ACC112 (cell line): ENCODE results near the gene MTNR1A.
A peak's percentile ranks its signal among the peaks of the same experiment; 100 is the strongest.

Experiments used
- H2AFZ ChIP-seq: fragments of 200-600 bp; sonication (generic); one replicate; pipeline ENCODE4 v1.6.0; 2017; ENCODE audit warnings: antibody characterized with exemption, low read length; ENCODE audit not compliant: unreplicated experiment
- H3K27ac ChIP-seq: fragments of 200-600 bp; sonication (generic); 2 replicates; pipeline ENCODE4 v1.5.1; 2014; ENCODE audit warnings: low read depth, mild to moderate bottlenecking, antibody characterized with exemption, low read length, moderate library complexity
- H3K27me3 ChIP-seq: fragments of 200-600 bp; sonication (generic); 2 replicates; pipeline ENCODE4 v1.6.1; 2014; ENCODE audit warnings: mild to moderate bottlenecking, antibody characterized with exemption, low read length, moderate library complexity, mixed read lengths; ENCODE audit not compliant: insufficient read depth
- H3K36me3 ChIP-seq: fragments of 200-600 bp; sonication (generic); 2 replicates; pipeline ENCODE4 v1.6.1; 2016; ENCODE audit warnings: mild to moderate bottlenecking, antibody characterized with exemption, low read length, moderate library complexity, mixed read lengths; ENCODE audit not compliant: insufficient read depth
- H3K4me1 ChIP-seq: fragments of 200-600 bp; sonication (generic); one replicate; pipeline ENCODE4 v1.6.1; 2016; ENCODE audit warnings: low read length, mixed read lengths; ENCODE audit not compliant: insufficient read depth, unreplicated experiment, control insufficient read depth
- H3K4me3 ChIP-seq: fragments of 200-600 bp; sonication (generic); 2 replicates; pipeline ENCODE4 v1.5.1; 2014; ENCODE audit warnings: mild to moderate bottlenecking, low read depth, low read length
- H3K79me2 ChIP-seq: fragments of 200-600 bp; sonication (generic); one replicate; pipeline ENCODE4 v1.6.0; 2016; ENCODE audit warnings: low read length; ENCODE audit not compliant: control insufficient read depth, unreplicated experiment, insufficient read depth

The MTNR1A gene

DNA sequence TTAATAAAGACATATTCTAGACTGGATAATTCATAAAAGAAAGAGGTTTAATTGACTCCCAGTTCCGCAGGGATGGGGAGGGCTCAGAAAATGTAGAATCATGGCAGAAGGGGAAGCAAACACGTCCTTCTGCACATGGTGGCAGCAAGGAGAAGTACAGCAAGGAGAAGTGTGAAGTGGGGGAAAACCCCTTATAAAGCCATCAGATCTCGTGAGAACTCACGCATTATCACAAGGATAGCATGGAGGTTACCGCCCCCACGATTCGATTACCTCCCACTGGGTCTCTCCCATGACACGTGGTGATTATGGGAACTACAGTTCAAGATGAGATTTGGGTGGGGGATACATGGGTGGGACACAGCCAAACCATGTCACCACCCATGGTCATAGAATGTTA, 58.3 kb downstream of the MTNR1A start:
- Histone ChIP-seq H3K4me1 (no peaks in the 10 kb centered on the region), H2AFZ (no peak overlapping the region), H3K4me3 (no peak overlapping the region), H3K36me3 (no peaks in the 10 kb centered on the region), H3K79me2 (no peaks in the 10 kb centered on the region), H3K27me3 (peaks cover 3% of the 10 kb centered on the region; the same call in 1 of the 2 replicates), H3K27ac (no peak overlapping the region)

DNA sequence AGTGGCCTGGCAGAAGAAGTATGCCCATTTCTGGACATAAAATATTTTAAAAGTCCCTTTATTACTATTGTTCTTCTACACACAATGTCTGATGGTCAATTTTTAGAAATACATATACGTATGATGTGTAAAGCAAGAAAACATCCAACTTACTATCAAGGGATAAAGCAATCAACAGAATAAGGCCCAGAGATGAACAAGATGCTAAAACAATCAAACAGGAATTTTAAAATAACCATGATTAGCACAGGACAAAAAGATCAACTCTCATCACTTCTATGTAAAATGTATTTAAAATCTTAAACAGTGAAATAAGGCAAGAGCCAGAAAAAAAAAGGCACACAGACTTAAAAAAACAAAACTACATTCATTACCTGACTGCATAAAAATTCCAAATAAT, 60.9 kb downstream of the MTNR1A start:
- Histone ChIP-seq H3K4me3 (no peak overlapping the region), H3K27ac (no peak overlapping the region), H3K36me3 (no peaks in the 10 kb centered on the region), H3K4me1 (no peaks in the 10 kb centered on the region), H3K79me2 (no peaks in the 10 kb centered on the region), H3K27me3 (no peaks in the 10 kb centered on the region; the same call in 1 of the 2 replicates), H2AFZ (no peak overlapping the region)

DNA sequence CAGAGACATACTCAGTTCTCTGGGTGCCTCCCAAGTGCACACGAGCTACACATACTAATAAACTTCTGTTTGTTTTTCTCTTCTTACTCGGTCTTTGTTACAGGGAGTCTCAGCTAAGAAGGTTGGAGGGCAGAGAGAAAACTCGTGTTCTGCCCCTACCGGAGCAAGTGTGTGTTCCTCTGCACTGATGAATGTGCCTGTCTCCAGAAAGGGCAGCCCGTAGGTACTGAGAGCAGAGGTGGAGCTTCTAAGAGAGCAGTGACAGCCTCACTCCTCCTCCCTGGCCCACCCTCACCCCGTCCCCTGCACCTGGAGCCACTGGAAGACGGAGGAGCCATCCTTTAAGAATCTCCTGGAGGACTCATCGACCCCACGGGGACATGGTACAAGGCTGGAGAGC, 67.6 kb downstream of the MTNR1A start:
- Histone ChIP-seq H3K4me3 (no peak overlapping the region), H2AFZ (no peak overlapping the region), H3K79me2 (no peaks in the 10 kb centered on the region), H3K27ac (no peak overlapping the region), H3K36me3 (no peaks in the 10 kb centered on the region), H3K4me1 (no peaks in the 10 kb centered on the region), H3K27me3 (peaks cover 9% of the 10 kb centered on the region)

DNA sequence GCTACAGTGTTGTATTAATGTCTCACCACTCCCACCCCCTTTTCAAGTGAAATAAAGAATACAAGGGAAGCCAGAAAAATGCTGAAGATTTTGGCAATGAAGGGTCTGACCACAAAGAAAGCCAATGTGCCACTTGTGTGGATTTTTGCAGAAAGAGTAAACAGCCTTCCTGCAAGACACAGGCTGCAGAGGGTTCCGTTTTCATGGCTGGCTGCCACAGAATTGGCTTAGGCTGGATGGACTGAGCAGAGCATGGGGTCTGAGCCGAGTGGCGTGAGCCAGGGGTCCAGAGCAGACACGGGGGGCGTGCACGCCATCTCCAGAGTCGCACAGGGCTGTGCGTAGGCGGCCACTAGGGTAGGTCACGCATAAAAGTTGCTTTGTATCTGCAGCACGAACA, 69.2 kb downstream of the MTNR1A start:
- Histone ChIP-seq H3K4me3 (peak overlapping the region; percentile 53; the same call in 1 of the 2 replicates), H3K36me3 (no peaks in the 10 kb centered on the region), H3K27me3 (peaks cover 24% of the 10 kb centered on the region), H3K79me2 (no peaks in the 10 kb centered on the region), H3K27ac (no peak overlapping the region), H2AFZ (no peak overlapping the region), H3K4me1 (no peaks in the 10 kb centered on the region)

DNA sequence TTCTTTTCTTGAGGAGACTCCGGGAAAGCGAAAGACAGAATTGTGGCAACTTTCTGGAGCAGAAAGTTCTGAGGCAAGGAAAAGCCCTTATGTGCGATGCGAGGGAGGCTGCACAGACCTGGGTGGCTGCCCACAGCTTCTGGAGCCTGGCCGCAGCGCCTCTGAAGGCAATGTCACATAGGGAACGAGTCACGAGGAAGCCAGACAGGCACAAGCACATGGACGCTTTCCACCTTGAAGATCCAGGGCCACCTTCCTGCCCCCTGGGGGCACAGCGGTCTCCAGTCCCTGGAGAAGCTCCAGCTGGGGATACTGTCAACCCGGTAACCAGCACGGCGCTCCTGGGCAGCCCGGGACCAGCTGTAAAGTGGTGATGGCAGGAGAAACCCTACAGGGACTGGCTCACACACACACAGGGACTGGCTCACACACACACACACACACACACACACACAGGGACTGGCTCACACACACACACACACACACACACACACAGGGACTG, 69.8 kb downstream of the MTNR1A start:
- Histone ChIP-seq H3K27me3 (peaks cover 29% of the 10 kb centered on the region), H2AFZ (peak overlapping the region; percentile 22), H3K27ac (no peak overlapping the region), H3K79me2 (no peaks in the 10 kb centered on the region), H3K4me1 (no peaks in the 10 kb centered on the region), H3K36me3 (no peaks in the 10 kb centered on the region), H3K4me3 (peak overlapping the region; percentile 65; the same call in 1 of the 2 replicates)

DNA sequence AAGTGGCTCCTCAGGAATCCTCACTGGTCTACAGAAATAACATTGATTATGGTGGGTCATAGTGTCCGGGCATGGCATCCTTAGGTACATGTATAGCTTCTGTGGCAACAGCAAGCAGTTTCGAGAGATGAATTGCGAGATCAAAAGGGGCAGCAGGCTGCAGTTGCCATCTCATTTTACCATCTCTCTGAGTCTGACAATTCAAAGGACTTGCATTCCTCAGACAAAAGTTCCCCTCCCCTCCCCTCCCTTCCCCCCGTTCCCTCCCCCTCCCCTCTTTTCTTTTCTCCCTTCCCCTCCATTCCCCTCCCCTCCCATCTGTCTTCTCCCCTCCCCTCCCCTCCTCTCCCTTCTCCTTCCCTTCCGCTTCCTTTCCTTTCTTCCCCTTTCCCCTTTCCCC, 70.2 kb downstream of the MTNR1A start:
- no peaks in the 10 kb centered on the region for H3K36me3 ChIP-seq
- no peaks in the 10 kb centered on the region for H3K79me2 ChIP-seq
- H3K4me1 ChIP-seq, result no peaks in the 10 kb centered on the region
- H3K4me3 ChIP-seq, result peak overlapping the region; percentile 65; the same call in 1 of the 2 replicates
- peaks cover 33% of the 10 kb centered on the region for H3K27me3 ChIP-seq
- peak overlapping the region; percentile 22 for H2AFZ ChIP-seq
- no peak overlapping the region for H3K27ac ChIP-seq

DNA sequence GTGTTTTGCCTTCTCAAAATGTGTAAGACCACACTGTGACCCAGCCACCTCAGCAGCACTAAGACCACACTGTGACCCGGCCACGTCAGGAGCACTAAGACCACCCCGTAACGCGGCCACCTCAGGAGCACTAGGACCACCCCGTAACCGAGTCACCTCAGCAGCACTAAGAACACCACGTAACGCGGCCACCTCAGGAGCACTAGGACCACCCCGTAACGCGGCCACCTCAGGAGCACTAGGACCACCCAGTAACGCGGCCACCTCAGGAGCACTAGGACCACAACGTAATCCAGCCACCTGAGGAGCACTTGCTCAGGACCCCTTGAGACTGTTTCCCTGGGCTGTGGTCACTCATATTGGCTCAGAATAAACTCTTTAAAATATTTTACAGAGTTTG, 71.7 kb downstream of the MTNR1A start:
- Histone ChIP-seq H2AFZ (no peak overlapping the region), H3K79me2 (no peaks in the 10 kb centered on the region), H3K27ac (no peak overlapping the region), H3K36me3 (no peaks in the 10 kb centered on the region), H3K4me1 (no peaks in the 10 kb centered on the region), H3K27me3 (peaks cover 44% of the 10 kb centered on the region), H3K4me3 (no peak overlapping the region)
